ENCODE results near the gene KCNJ5.

The KCNJ5 gene

DNA sequence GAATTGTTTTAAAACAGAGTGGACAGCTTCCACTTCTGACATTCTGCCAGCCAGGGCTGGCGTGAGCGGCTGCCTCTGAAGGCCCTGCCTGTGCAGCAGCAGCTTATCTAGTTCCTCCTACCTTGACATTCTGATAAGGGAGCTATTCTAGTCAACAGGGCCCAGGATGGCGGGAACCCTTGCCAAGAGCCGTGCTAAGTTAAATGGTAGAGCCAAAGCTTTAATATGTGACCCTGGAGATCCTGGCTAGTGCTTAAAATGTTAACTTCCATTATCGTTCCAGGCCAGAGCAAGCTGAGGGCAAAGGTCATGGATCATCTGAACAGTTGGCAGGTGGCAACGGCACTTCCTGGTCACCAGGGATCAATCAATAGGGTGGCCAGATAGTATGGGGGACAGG, 3.5 kb downstream of the KCNJ5 start:
- DNase-seq (ENCODE audit: low read depth in 3 of 3, low spot score in 1 of 3) = no peak

DNA sequence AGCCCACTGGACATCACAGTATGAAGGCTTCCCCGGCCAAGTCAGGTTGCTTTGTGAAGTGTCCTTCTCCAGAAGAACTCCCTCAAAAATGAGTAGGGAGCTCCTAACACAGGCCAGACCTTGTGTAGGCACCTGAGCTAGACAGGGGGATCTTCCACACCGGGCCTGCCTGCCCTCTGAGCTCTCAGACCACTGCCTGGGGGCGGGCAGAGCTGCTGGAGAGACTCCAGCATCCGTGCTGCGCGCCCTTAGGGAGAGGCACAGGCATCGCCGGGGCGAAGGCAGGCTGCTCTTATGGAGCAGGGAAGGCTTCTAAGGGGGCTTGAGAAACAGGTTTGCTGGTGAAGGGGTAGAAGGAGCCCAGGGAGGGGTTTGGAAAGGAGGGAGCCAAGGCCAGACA, 4.4 kb downstream of the KCNJ5 start:
- no peak for DNase-seq (ENCODE audit: low read depth in 3 of 3, low spot score in 1 of 3)

- no peak for DNase-seq (ENCODE audit: low read depth in 3 of 3, low spot score in 1 of 3)
Measured at GRCh38 chr11:128896356-128896755, 5.2 kb downstream of the KCNJ5 start.

DNA sequence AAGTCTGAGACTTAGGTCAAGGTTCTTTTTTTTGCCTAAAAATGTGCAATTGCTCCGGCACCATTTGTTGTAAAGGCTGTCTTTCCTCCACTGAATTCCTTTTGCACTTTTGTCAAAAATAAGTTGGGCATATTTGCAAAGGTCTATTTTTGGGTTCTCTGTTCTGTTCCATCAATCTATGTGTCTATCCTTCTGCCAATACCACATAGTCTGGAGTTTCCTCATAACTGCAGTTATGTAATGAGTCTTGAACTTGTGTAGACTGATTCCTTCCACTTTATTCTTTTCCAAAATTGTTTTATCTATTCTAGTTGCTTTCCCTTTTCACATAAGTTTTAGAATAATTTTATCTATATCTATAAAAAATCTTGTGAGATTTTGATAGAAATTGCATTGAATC, 6.7 kb downstream of the KCNJ5 start:
- DNase-seq (ENCODE audit: low read depth in 3 of 3, low spot score in 1 of 3) = no peak

DNA sequence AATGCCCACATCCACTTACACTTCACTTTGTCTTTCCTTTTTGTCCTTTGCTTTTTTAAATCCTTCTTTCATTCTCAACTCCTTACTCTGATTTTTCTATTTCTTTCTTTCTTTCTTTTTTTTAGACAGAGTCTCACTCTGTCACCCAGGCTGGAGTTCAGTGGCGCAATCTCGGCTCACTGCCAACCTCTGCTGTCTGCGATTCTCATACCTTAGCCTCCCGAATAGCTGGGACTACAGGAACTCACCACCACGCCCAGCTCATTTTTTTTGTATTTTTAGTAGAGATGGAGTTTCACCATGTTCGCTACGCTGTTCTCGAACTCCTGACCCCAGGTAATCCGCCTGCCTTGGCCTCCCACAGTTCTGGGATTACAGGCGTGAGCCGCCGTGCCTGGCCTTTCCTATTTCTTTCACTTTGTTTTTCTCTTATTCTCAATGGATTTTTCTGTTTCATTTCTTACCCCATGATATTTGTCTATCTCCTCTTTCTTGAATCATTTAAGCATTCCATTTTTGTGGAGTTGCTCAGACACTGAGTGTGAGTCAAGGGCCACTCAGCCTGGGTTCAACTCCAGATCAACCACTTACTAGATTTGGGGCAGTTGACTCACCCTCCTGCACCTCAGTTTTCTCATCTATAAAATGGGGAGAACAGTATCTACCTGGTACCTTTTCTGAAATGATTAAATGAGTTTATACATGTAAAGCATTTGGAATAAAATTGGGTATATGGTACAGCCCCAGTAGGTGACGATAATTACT, 7.6 kb downstream of the KCNJ5 start:
- no peak for DNase-seq (ENCODE audit: low read depth in 3 of 3, low spot score in 1 of 3)

GRCh38 chr11:128900468-128900867, 9.3 kb downstream of the KCNJ5 start:
- DNase-seq (ENCODE audit: low read depth in 3 of 3, low spot score in 1 of 3) = no peak

DNA sequence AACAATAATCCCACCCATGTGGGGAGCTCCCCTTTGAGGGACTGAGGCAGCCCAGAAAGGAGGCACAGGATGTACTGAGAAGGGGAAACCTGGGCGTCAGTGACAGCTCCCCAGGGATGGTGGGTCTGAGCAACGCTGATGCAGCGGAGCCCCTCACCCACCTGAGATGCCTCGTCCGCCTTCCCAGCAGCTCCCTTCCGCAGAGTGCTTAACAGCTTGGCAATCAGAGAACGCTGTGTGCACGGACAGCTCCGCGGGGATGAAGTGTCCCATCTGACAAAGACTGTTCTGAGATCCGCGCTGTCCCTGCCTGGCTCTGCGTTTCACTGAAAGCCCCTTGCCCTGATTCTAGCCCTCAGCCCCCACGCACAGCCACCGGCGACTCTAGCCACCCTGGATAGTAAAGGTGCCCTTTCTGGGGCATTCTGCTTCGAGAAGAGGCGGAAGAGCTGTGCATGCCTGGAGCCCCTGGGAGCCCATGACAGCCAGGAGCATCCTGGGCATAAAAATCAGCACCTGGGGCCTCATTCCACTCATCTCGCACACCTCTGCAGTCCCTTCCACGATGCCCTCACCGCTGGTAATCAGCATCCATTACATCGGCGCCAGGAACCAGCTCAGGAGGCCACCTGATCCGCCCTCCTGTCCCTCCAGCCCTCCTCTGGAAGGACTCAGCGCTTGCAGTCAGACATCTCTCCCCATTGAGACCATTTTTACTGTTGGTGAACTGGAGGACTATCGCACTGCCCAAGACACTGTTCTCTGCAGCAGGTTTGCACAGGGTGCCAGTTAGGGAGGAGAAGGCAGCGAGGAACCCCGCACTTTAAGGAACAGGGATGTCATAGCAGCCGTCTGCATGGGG, 10.7 kb downstream of the KCNJ5 start:
- no peak for DNase-seq (ENCODE audit: low read depth in 3 of 3, low spot score in 1 of 3)

DNA sequence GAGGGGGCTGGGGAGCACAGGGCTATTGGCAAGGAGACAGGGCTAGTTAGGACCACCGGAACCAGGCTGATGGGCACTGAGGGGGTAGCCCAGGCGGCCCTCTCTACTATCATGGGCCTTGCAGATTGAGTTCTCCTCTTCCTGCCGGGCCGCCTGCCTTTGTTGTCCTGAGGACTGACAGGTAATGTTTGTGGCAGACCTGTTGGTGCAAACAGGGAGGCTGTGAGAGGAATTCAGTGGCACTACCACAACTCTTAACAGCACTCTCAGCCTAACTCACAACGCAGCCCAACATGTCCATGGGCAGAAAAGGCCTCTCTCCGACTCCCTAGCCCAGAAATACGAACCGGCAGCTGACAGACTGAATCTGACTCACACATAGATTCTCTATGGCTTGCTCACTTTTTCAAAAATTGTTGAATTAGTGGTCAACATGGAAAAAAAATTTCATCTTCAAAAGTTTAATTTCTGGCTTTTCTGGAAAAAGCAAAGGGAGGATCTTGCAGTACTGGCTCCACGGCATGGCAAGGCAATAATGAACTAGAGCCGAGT, 11.4 kb downstream of the KCNJ5 start:
- DNase-seq (ENCODE audit: low read depth in 3 of 3, low spot score in 1 of 3) = no peak

GRCh38 chr11:128903248-128904061, 12.3 kb downstream of the KCNJ5 start:
- no peak for DNase-seq (ENCODE audit: low read depth in 3 of 3, low spot score in 1 of 3)

- no peak for DNase-seq (ENCODE audit: low read depth in 3 of 3, low spot score in 1 of 3)
Measured at GRCh38 chr11:128904303-128904655, 13.1 kb downstream of the KCNJ5 start.

- DNase-seq (ENCODE audit: low read depth in 3 of 3, low spot score in 1 of 3) = no peak
Measured at GRCh38 chr11:128904656-128905344, 13.6 kb downstream of the KCNJ5 start.

- no peak for DNase-seq (ENCODE audit: low read depth in 3 of 3, low spot score in 1 of 3)
Measured at GRCh38 chr11:128905345-128906184, 14.4 kb downstream of the KCNJ5 start.

DNA sequence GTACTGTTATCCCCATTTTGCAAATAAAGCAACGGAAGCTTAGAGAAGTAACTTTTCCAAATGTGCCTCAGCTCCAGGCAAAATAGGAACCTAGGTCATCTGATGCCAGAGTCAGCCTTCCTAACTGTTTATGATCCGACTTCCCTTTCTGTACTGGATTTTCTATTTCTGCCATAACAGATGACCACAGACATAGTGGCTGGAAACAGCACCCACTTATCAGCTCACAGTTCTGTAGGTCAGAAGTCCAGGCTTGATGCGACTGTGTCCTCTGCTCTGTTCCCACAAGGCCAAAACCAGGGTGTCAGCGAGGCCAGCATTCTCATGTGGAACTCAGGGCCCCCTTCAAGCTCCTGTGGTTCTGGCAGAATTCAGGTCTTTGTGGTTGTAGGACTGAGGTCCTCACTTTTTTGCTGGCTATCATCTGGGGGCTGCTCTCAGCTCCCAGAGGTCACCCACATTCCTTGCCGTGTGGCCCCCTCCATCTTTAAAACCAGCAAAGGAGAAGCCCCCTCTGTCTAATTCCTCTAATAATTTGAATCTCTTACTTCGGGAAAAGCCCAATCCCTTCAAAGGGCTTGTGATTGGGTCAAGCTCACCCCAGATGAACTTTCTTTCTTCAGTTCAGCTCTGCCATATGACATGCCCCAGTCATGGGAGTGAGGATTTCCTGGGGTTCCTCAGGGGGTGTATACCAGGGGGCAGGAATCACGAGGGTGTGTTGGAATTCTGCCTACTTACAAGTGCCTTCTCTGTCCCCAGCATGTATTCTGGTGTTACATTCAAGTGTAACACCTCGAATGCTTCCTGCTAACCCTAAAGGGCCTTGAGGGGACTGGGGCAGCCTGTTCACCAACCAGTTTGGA, 15.3 kb downstream of the KCNJ5 start:
- no peak for DNase-seq (ENCODE audit: low read depth in 3 of 3, low spot score in 1 of 3)

GRCh38 chr11:128907585-128907984, 16.4 kb downstream of the KCNJ5 start:
- DNase-seq (ENCODE audit: low read depth in 3 of 3, low spot score in 1 of 3) = no peak

DNA sequence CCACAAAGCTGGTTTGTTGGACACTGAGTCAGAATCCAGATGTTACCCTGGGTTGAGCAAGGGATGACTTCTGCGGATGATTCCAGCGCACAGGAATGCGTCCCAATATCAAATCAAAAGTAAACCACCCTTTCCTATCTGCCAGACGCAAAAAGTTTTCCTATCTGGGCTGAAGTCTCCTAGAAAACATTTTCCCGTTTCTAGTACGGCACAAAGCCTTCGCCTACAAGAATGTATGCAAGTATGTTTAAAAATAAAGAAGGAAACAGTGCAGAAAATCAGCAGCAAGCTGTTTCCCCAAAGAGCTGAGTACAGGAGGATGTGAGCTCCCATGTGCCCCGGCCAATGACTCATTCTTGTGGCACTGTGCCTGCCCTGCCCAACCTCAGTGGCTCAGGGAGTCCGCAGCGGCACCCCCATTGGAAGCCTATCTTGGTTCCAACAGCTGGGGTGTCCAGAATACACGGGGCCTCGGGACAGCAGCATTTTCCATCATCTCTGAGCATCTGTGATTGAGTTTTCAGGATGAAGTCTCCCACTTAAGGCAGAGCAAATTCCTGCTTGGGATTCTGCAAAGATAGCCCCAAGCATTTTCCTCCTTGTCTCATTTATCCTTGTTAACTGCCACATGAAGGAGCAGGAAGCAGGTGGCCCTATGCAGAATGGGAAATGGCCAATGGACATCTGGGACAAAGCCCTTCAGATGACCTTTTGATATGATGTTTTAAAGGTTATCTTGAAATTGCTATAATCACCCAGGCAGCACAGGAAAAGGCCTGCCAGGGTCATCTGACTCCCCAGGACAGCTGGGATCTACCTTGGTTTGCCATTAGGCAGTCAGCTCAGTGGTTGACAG, 17.5 kb downstream of the KCNJ5 start:
- no peak for DNase-seq (ENCODE audit: low read depth in 3 of 3, low spot score in 1 of 3)

- no peak for DNase-seq (ENCODE audit: low read depth in 3 of 3, low spot score in 1 of 3)
Measured at GRCh38 chr11:128909438-128910125, 18.4 kb downstream of the KCNJ5 start.

DNA sequence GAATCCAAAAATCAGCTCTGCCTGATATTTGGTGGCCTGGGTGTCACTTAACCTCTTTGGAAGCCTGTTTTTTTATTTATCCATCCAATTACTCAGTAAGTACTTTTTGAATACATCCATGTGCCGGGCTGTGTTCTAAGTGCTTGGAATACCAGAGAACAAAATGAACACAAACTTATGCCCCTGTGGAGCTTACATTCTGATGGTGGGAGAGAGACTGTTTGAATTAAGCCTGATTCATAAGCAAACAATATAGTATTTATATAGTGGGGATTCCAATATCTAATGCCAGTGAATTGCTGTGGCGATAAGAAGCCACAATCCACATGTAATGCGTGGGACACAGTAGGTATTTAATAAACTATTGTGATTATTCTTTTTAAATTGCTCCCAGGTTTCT, 19.4 kb downstream of the KCNJ5 start:
- DNase-seq (ENCODE audit: low read depth in 3 of 3, low spot score in 1 of 3) = no peak
